ENCODE data around the gene TMEM129.

GRCh38 chr4:1711571-1712215 is 9.4 kb downstream of the TMEM129 start:
- TF ChIP-seq CTCF (IDR thresholded peaks at IDR 0.05; ENCODE audit: low read depth, low read length, poor library complexity, severe bottlenecking) (no peak), EZH2phosphoT487 (IDR thresholded peaks at IDR 0.05; ENCODE audit: borderline replicate concordance, low read length) (no peak)
